GM21737 (cell line): ENCODE measurements around the gene SLC28A1.
"Not testable (repeated sequence)": the region's sequence is repeated elsewhere in the genome, so short reads cannot be mapped to it uniquely, and the experiment has no call there.

Experiments used
- ATAC-seq: cut with Tn5 transposase; IDR thresholded peaks from one replicate; pipeline ENCODE4 v1.9.1; 2021; ENCODE audit warnings: mild to moderate bottlenecking, moderate library complexity; ENCODE audit not compliant: unreplicated experiment

SLC28A1 gene, protein sequence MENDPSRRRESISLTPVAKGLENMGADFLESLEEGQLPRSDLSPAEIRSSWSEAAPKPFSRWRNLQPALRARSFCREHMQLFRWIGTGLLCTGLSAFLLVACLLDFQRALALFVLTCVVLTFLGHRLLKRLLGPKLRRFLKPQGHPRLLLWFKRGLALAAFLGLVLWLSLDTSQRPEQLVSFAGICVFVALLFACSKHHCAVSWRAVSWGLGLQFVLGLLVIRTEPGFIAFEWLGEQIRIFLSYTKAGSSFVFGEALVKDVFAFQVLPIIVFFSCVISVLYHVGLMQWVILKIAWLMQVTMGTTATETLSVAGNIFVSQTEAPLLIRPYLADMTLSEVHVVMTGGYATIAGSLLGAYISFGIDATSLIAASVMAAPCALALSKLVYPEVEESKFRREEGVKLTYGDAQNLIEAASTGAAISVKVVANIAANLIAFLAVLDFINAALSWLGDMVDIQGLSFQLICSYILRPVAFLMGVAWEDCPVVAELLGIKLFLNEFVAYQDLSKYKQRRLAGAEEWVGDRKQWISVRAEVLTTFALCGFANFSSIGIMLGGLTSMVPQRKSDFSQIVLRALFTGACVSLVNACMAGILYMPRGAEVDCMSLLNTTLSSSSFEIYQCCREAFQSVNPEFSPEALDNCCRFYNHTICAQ

GRCh38 chr15:84883916-84884781, at the start of gene SLC28A1:
Gene SLC28A1 (plus strand): TSS chr15:84884662. CDS start chr15:84887761, 3,099 bp downstream.
- no peak for ATAC-seq

- ATAC-seq = no peak
Observed at GRCh38 chr15:84834969-84835368, 49.5 kb upstream of the SLC28A1 start.

DNA sequence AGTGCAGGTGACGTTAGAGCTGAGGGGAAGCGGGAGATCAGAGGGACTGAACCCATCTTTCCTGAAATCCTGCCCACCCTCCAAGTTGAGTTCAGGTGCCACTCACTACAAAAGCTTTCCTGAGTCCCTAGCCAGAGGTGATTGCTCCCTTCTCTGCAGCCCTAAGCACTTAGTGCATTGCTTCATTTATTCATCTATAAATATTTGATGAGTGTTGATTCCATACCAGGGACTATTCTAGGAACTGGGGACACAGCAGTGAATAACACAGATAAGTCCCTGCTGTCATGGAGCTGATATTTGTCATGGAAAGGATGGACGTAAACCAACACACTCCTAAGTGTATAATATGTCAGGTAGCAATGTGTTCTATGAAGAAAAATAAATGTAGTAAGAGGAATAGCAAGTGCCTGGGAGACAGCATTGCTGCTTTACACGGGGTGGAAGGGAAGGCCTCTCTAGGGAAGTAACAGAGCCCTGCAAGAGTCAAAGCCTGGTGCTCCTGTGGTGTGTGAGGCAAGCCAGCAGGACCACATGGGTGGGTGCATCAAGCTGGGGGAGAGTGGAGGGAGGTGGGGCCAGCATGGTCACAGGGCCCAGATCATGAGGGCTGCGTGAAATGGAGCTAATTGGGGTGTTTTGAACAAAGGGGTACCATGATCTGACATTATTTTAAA, 48.7 kb upstream of the SLC28A1 start:
- no peak for ATAC-seq

DNA sequence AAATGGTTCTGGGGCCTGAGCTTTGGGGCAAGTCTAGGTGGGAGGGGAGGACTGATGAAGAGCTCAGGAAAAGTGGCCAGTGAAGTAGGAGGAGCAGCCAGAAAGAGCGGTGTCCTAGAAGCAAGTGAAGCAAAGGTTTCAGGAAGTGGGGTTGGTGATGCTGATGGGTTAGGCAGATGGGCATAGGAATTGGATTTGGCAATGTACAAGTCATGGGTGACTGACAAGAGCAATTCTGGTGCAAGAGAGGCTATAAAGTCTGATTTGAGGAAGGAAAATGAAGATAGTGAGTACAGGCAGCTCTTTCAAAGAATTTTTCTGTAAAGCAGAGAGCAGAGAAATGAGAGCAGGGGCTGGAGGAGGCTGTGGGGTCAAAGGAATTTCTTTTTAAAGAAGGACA, 47.6 kb upstream of the SLC28A1 start:
- no peak for ATAC-seq

DNA sequence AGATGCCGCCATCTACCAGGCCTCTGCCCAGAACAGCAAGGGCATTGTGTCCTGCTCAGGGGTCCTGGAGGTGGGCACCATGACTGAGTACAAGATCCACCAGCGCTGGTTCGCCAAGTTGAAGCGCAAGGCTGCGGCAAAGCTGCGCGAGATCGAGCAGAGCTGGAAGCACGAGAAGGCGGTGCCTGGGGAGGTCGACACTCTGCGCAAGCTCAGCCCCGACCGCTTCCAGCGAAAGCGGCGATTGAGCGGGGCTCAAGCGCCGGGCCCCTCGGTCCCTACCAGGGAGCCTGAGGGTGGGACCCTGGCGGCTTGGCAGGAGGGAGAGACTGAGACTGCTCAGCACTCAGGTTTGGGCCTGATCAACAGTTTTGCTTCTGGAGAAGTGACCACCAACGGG, 44.7 kb upstream of the SLC28A1 start:
- no peak for ATAC-seq

DNA sequence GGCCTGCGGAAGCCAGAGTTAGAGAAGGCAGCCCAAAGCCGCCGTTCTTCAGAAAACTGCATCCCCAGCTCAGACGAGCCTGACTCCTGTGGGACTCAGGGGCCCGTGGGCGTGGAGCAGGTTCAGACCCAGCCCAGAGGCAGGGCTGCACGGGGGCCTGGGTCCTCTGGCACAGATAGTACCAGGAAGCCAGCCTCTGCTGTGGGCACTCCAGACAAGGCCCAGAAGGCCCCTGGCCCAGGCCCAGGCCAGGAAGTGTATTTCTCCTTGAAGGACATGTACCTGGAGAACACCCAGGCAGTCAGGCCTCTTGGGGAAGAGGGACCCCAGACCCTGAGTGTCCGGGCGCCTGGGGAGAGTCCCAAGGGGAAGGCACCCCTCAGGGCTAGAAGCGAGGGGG, 44.2 kb upstream of the SLC28A1 start:
- no peak for ATAC-seq

DNA sequence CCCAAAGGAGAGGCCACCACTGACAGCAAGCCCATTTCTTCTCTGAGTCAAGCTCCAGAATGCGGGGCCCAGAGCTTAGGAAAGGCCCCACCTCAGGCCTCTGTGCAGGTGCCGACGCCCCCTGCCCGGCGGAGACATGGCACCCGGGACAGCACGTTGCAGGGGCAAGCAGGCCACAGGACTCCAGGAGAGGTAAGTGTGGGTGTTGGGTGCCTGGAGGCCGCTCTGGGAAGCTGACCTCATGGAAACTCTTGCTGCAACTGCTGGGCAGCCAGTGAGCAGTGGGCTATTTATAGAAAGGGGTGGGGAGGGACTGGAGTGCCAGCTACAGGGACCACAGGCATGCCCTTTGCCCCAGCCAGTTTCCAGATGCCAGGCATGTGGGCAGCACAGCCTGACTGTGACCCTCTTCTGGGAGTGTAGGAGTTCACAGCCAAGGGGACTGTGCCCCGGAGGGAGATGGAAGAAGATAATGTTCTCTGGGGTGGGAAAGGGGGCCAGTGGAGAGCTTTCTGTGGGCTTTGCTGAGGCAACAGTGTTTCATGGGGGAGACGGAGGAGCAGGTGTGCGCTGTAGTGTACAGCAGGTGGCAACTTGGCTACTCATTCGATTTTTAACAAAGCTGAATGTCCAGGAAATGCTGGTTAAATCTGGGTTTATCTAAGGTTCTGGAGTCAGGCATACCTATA, 43.6 kb upstream of the SLC28A1 start:
- ATAC-seq = no peak

DNA sequence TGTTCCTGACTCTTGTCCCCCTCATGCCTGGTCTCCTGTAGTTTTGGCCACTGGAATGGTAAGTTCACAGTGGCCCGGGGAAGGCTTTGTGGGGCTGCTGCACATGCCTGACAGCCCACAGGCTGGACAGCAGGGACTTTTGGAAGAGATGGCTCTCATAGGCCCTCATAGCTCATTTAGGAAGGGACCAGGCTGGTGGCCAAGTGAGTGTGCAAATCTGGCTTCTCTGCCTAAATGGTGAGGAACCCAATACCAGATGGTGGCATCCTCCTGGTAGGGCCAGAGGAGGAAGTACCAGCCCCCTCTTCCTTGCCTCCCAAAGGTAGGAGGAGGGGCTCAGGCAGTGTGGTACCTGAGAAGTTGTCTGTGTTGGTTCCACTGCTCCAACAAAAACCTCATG, 41.7 kb upstream of the SLC28A1 start:
- no peak for ATAC-seq

DNA sequence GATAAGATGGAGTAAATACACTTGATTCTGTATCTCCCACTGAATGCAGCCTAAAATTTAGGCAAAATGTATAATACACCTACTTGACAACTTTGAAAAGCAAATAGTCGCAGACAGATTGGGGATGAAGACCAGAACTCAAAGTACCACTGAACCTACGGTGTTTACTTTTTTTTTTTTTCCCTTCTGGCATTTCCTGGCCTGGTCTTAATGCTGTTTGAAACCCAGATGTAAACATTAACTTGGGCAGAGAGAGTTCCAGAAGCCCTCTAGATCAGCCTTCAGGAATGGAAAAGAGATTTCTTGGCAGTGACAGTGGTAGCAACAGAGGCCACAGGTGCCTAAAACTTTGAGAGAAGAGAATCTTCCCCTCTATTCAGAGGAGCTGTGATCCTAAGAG, 39.5 kb upstream of the SLC28A1 start:
- no peak for ATAC-seq

DNA sequence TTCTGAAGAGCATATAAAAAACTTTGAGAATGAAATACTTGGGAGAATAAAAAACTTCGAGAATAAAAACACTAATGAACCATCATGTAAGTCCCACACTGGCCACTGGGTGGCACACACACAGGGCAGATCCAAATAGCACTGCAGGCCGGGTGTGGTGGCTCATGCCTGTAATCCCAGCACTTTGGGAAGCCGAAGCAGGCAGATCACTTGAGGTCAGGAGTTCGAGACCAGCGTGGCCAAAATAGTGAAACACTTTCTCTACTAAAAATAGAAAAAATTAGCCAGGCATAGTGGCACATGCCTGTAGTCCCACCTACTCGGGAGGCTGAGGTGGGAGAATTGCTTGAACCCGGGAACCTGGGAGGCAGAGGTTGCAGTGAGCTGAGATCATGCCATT, 38.8 kb upstream of the SLC28A1 start:
- ATAC-seq = not testable (repeated sequence)

DNA sequence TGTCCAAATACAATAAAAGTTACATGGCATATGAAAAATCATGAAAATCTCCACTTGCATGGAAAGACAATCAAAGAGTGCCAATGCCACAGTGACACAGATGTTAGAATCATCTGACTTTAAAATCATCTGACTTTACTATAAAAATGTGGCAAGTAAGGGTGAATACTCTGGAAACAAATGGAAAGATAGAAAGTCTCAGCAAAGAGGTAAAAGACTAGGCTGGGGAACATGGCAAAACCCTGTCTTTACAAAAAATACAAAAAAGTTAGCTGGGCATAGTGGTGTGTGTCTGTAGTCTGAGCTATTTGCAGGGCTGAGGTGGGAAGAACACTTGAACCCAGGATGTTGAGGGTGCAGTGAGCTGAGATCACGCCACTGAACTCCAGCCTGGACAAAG, 38.2 kb upstream of the SLC28A1 start:
- ATAC-seq = no peak

DNA sequence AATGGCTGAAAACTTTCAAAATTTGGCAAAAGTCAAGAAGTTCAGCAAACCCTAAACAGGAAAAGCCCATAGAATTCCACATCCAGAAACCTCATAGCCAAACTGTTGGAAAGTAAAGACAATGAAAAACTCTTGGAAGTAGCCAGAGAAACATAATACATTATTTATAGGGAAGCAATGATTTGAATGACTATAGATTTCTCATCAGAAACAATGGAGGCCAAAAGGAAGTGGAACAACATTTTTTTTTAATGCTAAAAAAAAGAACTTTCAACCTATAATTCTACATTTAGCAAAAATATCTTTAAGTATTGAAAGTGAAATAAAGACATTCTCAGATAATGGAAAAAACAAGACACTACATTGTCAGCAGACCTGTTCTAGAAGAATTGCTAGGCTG, 37.1 kb upstream of the SLC28A1 start:
- no peak for ATAC-seq

GRCh38 chr15:84852212-84852611, 32.2 kb upstream of the SLC28A1 start:
- ATAC-seq = no peak

DNA sequence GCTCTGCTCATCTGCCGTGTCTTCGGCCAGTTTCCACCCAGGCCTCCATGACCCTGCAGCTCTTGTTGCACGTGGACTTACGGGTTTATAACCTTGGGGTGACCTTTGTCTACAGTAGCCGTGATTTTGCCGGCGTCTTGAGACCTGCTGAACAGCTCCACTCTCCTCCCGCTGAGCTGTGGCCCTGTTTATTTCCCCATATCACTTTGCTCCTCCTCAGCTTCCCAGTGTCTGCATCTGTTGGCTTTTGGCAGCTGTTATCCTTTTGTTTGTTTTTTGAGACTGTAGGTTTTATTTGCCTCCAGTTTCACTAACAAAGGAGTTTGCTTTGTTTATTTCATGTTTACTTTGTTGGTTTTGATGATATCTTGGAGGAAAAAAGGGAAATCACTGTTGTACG, 29.3 kb upstream of the SLC28A1 start:
- no peak for ATAC-seq

- no peak for ATAC-seq
Observed at GRCh38 chr15:84855765-84856164, 28.7 kb upstream of the SLC28A1 start.

GRCh38 chr15:84856731-84857417, 27.6 kb upstream of the SLC28A1 start:
- ATAC-seq = no peak

- ATAC-seq = no peak
Observed at GRCh38 chr15:84857418-84858004, 27.0 kb upstream of the SLC28A1 start.

GRCh38 chr15:84858231-84858630, 26.2 kb upstream of the SLC28A1 start:
- no peak for ATAC-seq

DNA sequence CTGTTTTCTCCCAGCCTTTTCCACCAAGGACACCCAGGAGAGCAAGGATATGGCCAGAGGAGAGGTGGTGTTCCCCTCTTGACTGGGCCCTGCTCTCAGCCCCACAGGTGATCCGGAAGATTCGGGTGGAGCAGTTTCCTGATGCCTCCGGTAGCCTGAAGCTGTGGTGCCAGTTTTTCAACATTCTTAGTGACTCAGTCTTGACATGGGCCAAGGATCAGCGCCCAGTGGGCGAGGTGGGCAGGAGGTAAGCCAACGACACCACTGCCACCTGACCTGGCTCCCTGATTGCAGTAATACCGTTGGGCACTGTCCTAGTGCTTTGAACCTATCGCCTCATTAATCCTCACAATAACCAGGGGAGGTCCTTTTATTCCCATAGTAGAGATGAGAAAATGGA, 25.3 kb upstream of the SLC28A1 start:
- ATAC-seq = no peak
